D341Med (cell line): ENCODE data around the gene ETFBKMT.
"Not testable (repeated sequence)": the region's sequence is repeated elsewhere in the genome, so short reads cannot be mapped to it uniquely, and the experiment has no call there.

Experiments
- DNase-seq: peaks from one replicate; pipeline ENCODE4 v3.0.0; 2012; ENCODE audit warnings: low spot score

The ETFBKMT gene

DNA sequence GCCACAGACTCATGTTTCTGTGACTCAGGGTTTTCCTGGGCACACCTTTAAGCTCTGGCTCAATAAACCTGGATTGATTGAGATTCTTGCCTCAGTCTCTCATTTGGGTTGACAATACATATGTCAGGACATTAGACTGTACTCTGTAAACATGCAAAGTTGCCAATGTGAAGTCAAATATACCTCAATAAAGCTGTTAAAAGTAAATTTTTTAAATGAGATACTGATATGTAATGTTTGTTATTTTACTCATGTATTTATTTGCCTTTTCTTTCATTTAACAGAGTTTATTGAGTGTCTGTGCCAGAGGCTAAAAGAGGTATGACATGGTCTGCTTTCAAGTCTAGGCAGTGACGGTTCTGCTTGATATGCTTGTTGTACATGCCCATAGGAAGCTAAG lies 3.7 kb upstream of the ETFBKMT start:
- DNase-seq: no peak

GRCh38 chr12:31658471-31659086 lies 909 bp upstream of the ETFBKMT start:
- DNase-seq: no peak

- no peak for DNase-seq
Observed at GRCh38 chr12:31662176-31662849, 2.8 kb downstream of the ETFBKMT start.

DNA sequence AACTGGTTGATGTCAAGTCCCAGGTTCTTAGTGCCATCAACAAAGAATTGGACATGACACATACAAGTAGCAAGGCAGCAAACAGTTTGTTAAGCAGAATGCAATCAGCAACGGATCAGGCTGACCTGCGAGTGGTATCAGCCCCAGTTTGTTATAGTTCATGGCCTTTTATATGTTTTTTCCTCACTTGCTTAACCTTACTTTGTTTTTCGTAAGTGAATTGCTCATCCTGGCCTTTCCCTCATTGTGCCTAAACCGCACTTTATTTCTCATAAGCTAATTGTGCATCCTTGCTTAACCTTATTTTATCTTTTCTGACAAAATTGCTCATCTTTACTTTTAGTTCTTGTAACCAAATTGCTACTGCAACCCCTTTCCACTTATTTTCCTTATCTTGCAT lies 4.1 kb downstream of the ETFBKMT start:
- no peak for DNase-seq

GRCh38 chr12:31664038-31664437 lies 4.5 kb downstream of the ETFBKMT start:
- no peak for DNase-seq

- DNase-seq: no peak
Observed at GRCh38 chr12:31669020-31669419, 9.5 kb downstream of the ETFBKMT start.

- DNase-seq: not testable (repeated sequence)
Observed at GRCh38 chr12:31669582-31669981, 10.1 kb downstream of the ETFBKMT start.

DNA sequence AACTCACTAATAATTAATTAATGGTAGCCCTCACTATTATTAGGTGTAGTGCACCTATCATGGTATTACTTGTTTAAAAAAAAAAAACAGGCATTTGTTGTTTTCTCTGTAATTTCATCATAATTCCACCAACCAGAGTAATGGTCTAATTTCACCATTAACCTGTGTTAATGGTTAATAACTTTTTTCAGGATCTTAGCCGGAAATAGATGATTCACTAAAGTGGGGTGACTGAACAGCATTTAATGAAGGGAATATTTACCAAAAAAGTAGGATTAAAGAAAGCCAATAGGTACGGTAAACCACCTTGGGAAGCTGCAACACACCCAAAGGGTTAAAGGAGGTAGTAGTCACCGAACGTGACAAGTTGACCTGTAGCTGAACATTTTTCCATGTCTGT lies 13.0 kb downstream of the ETFBKMT start:
- no peak for DNase-seq

DNA sequence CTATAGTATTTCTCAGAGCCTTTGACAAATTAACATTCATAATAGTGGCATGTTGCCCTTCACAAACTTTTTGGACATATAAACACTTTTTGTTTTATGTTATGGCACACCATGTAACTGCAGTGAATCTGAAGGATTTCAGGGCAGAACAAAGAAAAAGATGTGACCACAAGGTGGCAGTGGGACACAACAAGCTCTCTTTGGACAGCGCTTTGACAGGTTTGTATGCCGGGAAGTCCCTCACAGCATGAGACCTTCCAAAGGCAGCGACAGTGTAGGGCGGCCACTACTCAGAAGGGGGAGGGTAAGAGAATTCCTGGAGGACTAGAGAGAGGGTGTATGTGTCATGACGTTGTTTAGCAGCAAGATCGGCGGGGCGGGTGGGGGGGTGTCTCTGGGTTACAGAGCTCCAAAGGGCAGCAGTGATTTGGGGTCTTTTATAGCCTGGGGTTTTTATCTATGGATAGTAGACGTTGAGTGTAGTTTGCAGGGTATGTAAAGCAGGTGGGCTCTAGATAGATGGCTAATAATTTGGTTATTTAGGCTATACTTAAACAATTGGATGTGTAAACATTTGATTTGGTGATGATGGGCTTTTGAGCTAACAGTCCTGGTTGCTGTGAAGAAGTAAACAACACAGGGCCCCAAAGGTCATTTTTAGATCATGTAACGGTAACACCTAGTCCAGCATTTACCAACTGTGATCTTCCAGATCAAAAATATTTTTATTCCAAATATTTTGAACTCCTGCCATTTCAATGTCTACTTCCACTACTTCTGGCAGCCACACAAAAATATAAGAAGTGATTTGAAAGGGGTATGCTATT lies 22.9 kb downstream of the ETFBKMT start:
- DNase-seq: peak; percentile 74

DNA sequence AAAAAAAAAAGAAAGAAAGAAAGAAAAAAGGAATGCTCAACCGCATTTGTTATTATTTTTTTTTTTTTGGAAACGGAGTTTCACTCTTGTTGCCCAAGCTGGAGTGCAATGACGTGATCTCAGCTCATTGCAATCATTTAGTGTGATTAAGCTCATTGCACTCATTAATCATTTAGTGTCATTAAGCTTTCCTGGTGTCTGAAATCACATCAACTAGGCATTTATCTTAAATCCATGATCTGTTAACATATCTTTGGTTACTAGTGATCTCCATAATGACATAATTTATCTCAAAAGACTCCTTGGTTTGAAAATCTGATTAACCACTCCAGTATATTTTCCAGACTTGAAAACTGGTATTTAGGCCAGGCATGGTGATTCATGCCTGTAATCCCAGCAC lies 26.3 kb downstream of the ETFBKMT start:
- no peak for DNase-seq

DNA sequence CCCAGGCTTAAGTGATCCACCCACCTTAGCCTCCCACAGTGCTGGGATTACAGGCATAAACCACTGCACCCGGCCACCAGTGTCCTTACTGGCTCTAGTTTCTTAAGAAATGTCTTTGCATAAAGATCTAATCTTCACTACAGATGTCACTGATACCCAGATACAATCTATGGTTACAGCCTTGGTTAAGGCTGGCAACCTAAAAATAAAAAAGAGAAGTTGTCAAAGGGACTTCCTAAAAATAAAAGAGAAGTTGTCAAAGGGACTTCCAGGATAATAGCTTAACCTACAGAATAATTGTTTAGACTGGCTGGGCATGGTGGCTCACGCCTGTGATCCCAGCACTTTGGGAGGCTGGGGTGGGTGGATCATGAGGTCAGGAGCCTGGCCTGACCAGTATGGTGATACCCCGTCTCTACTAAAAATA lies 27.6 kb downstream of the ETFBKMT start:
- no peak for DNase-seq

- DNase-seq: not testable (repeated sequence)
Observed at GRCh38 chr12:31689921-31690320, 30.4 kb downstream of the ETFBKMT start.

DNA sequence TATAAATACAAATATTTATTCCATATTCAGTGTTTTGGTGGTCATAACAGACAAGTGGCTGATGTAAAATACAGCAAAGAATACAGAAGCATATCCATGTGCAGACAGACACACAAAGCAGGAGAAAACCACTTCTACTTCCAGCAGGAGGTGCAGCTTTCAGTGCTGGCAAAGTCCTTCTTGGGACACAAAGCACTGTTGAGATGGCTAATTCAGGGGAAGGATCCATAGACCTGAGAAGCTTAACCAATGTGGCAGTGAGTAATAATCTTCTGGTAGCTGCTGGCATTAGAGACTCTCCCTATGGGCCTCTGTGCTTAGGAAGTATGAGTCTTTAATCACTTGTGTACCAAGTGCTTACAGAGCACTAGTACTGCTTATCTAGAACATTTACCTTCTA lies 42.6 kb downstream of the ETFBKMT start:
- peak; percentile 76 for DNase-seq

DNA sequence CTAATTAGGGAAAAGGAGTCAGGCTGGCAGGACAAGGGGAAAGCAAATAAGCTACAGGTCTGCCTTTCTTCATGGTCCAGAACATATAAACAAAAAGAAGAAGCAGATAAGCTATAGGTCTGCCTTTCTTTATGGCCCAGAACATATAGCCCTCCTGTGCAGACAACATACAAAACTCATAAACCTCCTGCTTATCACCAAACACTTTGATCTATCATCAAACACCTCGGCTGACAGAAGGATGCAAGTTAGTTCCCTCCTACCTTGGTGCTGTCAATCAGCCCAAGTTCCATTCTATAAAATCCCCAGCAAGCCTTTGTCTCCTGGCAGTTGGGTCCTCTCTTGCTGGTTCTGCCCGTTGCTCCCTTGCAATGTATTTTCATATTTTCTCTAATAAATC lies 46.1 kb downstream of the ETFBKMT start:
- no peak for DNase-seq

- not testable (repeated sequence) for DNase-seq
Observed at GRCh38 chr12:31708118-31708517, 48.6 kb downstream of the ETFBKMT start.

DNA sequence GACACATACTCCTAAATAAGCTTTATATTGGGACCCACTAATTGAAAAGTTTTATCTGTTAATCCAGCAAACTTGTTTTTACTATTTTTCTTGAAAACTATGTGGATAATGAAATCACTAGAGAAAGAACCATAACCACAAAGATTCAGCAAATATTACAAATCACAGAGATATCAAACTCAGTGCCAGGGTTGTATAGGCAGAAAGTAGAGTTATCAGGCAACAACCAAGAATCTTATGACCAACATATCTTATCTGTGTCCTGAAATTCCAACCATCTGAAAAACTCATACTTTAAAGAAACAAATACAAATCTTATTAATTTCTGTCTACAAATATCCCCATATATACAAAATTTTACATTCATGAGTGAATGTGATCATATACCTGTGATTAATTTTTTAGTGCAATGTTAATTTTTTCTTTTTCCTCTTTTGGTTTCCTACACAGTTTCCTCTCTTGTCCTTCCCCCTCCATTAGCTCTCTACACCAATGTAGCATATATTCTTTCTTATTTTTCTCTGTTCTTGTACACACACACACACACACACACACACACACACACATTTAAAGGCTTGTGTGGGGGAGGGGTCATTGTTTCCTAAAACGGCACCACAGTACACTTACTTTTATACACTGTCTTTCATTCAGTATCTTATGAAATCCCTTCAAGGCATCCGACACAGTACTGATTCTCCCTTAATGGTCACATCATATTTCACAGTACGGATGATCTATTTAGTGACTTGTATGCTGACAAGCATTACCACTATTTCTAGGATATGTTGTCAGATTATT lies 50.7 kb downstream of the ETFBKMT start:
- DNase-seq: no peak

GRCh38 chr12:31712877-31713276 lies 53.4 kb downstream of the ETFBKMT start:
- no peak for DNase-seq

- DNase-seq: no peak
Observed at GRCh38 chr12:31714406-31715271, 55.2 kb downstream of the ETFBKMT start.

GRCh38 chr12:31715283-31715825 lies 55.9 kb downstream of the ETFBKMT start:
- no peak for DNase-seq

GRCh38 chr12:31716998-31717397 lies 57.5 kb downstream of the ETFBKMT start:
- not testable (repeated sequence) for DNase-seq
